22Rv1 (cell line): Measurements from ENCODE around the gene ISM1.

ENCODE experiments used
- H3K27ac ChIP-seq: fragments of 450-650 bp; 2 replicates; pipeline ENCODE4 v1.5.1; 2017
- CTCF ChIP-seq: fragments of 450-650 bp; IDR thresholded peaks from 2 replicates; pipeline ENCODE4 v1.5.1; 2017; ENCODE audit warnings: mild to moderate bottlenecking
- ZFX ChIP-seq: fragments of 450-650 bp; IDR thresholded peaks from 2 replicates; pipeline ENCODE4 v1.6.1; 2017; ENCODE audit warnings: antibody characterized with exemption, borderline replicate concordance

ISM1 gene

GRCh38 chr20:13274275-13274861 is 53.3 kb downstream of the ISM1 start:
- no peak for TF ChIP-seq ZFX
- no peak for TF ChIP-seq CTCF

DNA sequence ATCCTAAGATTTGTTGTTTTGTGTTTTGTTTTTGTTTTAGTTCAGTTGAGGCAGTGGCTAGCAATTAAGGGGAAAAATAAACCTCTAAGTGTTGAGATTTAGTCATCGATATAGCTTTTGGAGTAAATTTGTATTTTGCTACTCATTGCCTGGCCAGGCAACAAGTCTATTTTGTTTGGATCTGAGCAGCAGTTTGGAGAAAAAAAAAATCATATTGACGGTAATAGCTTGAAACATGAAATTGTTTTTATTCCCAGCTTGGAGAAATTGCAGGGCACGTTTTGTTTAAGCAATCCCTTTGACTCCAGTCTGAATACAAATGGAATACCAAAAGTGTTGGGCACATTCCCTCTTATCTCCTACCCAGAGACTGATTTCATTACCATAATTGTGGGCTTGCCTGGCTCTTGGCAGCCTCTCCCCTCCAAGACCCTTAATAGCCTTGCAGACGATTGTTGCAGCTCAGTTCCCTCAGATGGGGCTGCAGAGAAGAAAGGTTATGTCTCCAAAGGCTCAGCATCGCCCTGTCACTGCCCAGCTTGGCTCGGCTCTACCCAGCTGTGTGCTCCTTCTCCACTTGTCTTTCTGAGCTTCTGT is 56.0 kb downstream of the ISM1 start:
- H3K27ac ChIP-seq, result no peak overlapping the region
- TF ChIP-seq CTCF, result no peak
- TF ChIP-seq ZFX, result no peak

More at GRCh38 chr20:13274275-13274861, 53.3 kb downstream of the ISM1 start:
- H3K27ac ChIP-seq, result no peak overlapping the region

- TF ChIP-seq CTCF, result no peak
- TF ChIP-seq ZFX, result no peak
- no peak overlapping the region for H3K27ac ChIP-seq
Observed at GRCh38 chr20:13277663-13278295, 56.7 kb downstream of the ISM1 start.

DNA sequence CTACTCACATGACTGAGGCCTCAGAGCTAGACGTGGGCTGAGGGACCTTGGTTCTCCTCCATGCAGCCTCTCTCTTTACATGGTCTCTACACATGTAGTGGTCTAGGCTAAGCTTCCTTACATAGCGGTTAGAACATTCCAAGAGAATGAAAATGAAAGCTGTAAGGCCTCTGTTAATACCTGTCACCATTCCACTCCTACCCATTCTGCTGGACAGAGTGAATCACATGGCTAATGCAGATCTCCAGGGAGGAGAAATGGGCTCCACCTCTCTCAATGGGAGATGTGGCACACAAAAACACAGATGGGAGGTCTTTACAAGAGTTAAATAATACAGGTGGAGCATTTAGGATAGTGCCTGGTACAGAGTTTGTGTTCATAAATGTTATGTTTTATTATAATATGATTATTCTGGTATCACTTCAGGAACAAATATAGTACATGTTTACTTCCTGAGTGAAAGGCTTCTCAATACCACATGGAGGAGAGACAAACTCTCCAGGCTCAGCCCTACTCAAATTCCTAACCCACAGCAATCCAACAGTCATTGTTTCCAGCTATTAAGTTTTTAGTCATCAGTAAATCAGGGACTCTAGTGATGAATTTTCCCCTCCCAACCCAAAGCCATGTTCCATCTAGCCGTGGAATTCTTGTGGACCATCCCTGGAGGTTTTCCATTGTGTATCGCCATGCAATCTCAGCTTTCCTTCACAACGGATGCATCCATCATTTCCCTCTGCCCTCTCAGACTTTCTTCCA is 57.9 kb downstream of the ISM1 start:
- H3K27ac ChIP-seq, result no peak overlapping the region
- TF ChIP-seq ZFX (no peak), CTCF (no peak)

GRCh38 chr20:13280609-13281324 is 59.7 kb downstream of the ISM1 start:
- TF ChIP-seq CTCF (no peak), ZFX (no peak)
- no peak overlapping the region for H3K27ac ChIP-seq

- no peak for TF ChIP-seq ZFX
- no peak for TF ChIP-seq CTCF
- H3K27ac ChIP-seq, result no peak overlapping the region
Observed at GRCh38 chr20:13283869-13284829, 63.1 kb downstream of the ISM1 start.
